Mucosa of rectum (tissue), 2 donors: ENCODE results near the gene KRT84.

ENCODE experiments used
- H3K27ac ChIP-seq, 2 donors: one replicate each; pipeline ENCODE4 v1.7.0; 2013; ENCODE audit warnings: inconsistent platforms in 2 of 2, low read depth in 2 of 2, low read length in 2 of 2
- H3K27me3 ChIP-seq, 2 donors: one replicate each; pipeline ENCODE4 v1.7.0; 2013; ENCODE audit warnings: low read length in 2 of 2; ENCODE audit not compliant: control insufficient read depth in 2 of 2, insufficient read depth in 2 of 2
- H3K36me3 ChIP-seq, 2 donors: one replicate each; pipeline ENCODE4 v1.7.0; 2013; ENCODE audit warnings: low read length in 2 of 2; ENCODE audit not compliant: control insufficient read depth in 2 of 2, insufficient read depth in 2 of 2
- H3K4me1 ChIP-seq, 2 donors: one replicate each; pipeline ENCODE4 v1.7.0; 2013; ENCODE audit warnings: low read length in 2 of 2, mild to moderate bottlenecking in 1 of 2; ENCODE audit not compliant: control insufficient read depth in 2 of 2, insufficient read depth in 2 of 2
- H3K4me3 ChIP-seq, 2 donors: one replicate each; pipeline ENCODE4 v1.7.0; 2013; ENCODE audit warnings: low read length in 2 of 2
- H3K9ac ChIP-seq, 2 donors: one replicate each; pipeline ENCODE4 v1.7.0; 2013; ENCODE audit warnings: low read length in 2 of 2, low read depth in 1 of 2, mild to moderate bottlenecking in 1 of 2
- H3K9me3 ChIP-seq, 2 donors: one replicate each; pipeline ENCODE4 v1.7.0; 2013; ENCODE audit warnings: low read length in 2 of 2; ENCODE audit not compliant: control insufficient read depth in 2 of 2
- donor health status: healthy.
- donor health status: Normal muscosa, but diverticular disease.

The KRT84 gene

DNA sequence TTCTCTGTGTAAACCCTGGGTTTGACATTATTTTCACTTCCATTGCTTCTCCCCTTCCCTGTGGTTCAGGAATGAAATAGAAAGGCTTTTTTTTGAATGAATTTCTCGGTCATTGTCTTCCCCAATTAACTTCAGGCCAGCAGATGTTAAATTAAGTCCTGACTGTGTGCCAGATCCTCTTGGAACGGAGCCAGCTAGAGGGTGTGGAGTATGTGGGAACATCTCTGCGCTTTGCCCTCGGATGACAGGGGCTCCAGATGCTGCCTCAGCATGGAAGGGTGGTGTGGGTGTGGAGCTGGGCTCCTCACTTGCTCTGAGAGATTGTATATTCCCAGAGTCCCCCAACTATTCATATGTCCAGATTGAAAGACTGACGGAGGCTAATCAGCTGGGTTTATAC, 31.3 kb downstream of the KRT84 start:
- Histone ChIP-seq H3K9me3 (no peaks in the 10 kb centered on the region), H3K4me3 (no peak overlapping the region), H3K36me3 (no peaks in the 10 kb centered on the region), H3K9ac (no peak overlapping the region), H3K27ac (no peak overlapping the region), H3K27me3 (peaks cover 0 to 7% of the 10 kb centered on the region in 2 donors), H3K4me1 (no peaks in the 10 kb centered on the region)

DNA sequence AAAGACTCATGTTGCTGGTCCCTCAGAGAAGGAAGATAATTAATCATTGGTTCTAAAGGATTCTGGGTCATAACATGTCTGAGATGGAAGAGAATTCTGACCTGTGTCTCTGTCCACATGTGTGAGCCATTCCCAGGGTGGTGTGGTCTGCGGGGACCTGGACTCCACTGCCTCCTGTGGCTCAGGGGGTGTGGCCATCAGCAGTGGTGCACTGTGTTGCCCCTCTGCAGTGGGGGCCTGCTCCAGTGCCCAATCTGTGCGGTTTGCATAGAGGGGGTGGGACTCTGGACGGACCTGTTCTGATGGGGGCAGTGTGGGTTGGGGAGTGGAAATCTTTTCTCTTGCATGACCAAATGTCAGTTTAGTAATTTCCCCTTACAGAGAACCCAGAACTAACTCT, 31.7 kb downstream of the KRT84 start:
- Histone ChIP-seq H3K36me3 (no peaks in the 10 kb centered on the region), H3K9ac (no peak overlapping the region), H3K27me3 (peaks cover 0 to 7% of the 10 kb centered on the region in 2 donors), H3K27ac (no peak overlapping the region), H3K4me1 (no peaks in the 10 kb centered on the region), H3K4me3 (no peak overlapping the region), H3K9me3 (no peaks in the 10 kb centered on the region)

DNA sequence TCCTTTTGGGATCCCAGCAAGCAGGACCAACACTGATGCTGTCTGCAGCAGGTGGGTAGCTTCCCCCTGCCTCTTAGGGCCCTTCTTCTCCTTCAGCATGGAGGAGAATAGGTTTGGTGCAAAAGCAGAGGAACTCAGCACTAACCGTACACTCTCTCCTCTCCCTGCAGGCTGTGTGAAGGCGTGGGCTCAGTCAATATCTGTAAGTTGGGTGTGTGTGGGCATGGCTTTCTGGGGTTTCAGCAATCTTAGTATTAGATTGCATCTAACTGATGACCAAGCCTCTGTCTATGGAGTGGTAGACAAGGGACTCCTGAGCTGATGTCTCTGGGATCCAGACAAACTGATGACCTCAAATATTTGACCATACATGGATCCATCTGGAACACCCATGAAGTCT, 32.5 kb downstream of the KRT84 start:
- no peaks in the 10 kb centered on the region for H3K36me3 ChIP-seq

DNA sequence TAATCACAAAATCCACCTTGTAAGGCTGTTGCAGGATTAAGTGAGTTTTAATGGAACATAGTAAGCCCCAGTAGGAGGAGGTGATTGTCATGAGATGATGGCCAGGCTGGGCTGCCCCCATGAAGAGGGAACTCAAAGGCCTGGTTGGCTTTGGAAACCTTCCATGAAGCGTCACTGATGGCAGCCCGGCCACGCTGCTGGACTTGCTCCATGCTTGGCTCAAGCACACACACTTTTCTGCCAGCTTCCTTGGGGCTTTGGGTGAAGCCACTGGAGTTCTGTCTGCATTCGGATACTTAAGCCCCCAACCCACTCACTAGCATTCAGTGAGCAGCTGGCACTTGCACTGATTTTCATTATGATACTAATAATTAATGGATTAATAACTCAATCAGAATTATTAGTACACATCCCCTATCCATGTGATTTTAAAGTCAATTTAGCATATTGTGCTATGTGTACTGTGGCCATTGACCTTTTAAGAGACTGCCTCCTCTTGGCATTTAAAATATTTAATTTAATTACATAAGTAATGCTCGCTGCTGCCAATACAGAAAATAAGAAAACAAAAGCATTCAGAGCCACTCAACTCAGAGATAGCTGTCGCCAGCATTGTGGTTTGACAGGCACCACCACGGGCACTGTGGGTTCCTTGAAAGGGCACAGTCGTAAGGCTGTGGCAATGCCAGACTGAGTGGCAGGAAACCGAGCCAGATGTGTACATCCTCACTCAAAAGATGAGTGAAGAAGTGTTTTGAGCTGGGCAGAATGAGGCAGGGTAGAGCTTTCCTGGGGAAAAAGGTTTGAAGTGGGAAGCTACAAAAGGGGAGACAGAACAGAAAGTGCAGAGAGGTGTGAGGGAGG, 34.0 kb downstream of the KRT84 start:
- H3K27me3 ChIP-seq = peaks cover 0 to 9% of the 10 kb centered on the region in 2 donors
- no peaks in the 10 kb centered on the region for H3K36me3 ChIP-seq
- no peak overlapping the region for H3K9ac ChIP-seq
- no peak overlapping the region for H3K27ac ChIP-seq
- H3K9me3 ChIP-seq = no peaks in the 10 kb centered on the region
- no peak overlapping the region for H3K4me3 ChIP-seq
- H3K4me1 ChIP-seq = no peaks in the 10 kb centered on the region

More for the DNA sequence above, 32.5 kb downstream of the KRT84 start:
- no peaks in the 10 kb centered on the region for H3K4me1 ChIP-seq
- peaks cover 0 to 9% of the 10 kb centered on the region in 2 donors for H3K27me3 ChIP-seq
- H3K9ac ChIP-seq = no peak overlapping the region
- no peak overlapping the region for H3K27ac ChIP-seq
- H3K4me3 ChIP-seq = no peak overlapping the region
- no peaks in the 10 kb centered on the region for H3K9me3 ChIP-seq

DNA sequence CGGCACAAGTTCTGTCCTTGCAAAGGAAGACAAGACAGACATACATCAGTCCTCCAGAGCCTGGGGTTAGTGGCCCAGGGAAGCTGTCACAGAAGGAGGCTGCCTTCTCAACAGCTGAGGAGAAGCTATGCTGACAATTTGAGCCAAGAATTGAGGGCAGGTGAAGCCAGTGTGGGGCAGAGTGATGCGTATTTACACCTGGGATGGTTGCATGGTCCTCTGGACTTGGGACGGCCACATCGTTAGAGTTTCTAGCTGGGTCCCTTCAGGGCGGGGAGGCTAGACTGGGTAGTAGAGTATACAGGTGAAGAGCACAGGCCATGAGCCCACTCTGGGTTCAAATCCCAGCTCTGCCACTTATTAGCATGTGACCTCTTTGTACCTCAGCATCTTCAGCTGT, 34.7 kb downstream of the KRT84 start:
- Histone ChIP-seq H3K4me1 (no peaks in the 10 kb centered on the region), H3K9me3 (no peaks in the 10 kb centered on the region), H3K27ac (no peak overlapping the region), H3K36me3 (no peaks in the 10 kb centered on the region), H3K4me3 (no peak overlapping the region), H3K9ac (no peak overlapping the region), H3K27me3 (peaks cover 0 to 9% of the 10 kb centered on the region in 2 donors)

DNA sequence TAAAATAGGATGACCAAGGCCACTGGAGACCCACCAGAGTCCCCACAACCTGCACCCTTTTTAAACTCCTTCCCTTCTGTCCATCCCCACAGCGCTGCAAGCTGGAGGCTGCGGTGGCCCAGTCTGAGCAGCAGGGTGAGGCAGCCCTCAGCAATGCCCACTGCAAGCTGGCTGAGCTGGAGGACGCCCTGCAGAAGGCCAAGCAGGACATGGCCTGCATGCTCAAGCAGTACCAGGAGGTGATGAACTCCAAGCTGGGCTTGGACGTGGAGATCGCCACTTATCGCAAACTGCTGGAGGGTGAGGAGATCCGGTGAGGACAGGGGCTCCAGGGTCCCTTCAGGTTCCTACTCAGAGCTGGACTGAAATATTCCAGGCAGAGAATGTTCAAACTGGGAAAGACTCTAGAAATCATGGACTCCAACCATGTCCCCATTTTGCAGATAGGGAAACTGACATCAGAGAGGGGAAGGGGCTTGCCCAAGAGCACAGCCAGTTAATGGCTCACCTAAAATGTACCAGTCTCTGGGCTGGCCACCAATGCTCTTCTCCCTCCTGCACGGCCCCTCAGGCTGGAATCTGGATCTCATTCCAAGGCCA, 35.3 kb downstream of the KRT84 start:
- Histone ChIP-seq H3K27ac (no peak overlapping the region), H3K4me3 (no peak overlapping the region), H3K36me3 (no peaks in the 10 kb centered on the region), H3K4me1 (no peaks in the 10 kb centered on the region), H3K27me3 (peaks cover 0 to 9% of the 10 kb centered on the region in 2 donors), H3K9me3 (no peaks in the 10 kb centered on the region), H3K9ac (no peak overlapping the region)

DNA sequence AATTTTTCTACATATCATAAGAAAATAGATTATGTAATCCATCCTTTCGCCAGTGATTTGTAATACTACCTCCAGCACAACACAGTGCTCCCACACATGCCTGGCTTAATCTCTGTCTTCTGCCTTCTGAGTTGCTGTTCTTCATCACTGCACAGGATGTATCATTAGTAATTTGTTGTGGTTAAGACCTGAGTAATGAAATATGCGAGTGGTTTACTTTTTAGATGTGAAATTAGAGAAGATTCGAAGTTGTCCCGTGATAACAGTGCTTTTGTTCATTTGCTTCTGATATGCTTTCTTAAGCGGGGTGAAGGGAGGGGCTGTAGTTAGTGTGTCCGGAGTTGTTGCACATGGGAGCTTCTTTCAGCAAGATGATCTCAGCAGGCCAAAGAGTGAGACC, 36.3 kb downstream of the KRT84 start:
- no peak overlapping the region for H3K27ac ChIP-seq
- no peaks in the 10 kb centered on the region for H3K4me1 ChIP-seq
- H3K4me3 ChIP-seq = no peak overlapping the region

DNA sequence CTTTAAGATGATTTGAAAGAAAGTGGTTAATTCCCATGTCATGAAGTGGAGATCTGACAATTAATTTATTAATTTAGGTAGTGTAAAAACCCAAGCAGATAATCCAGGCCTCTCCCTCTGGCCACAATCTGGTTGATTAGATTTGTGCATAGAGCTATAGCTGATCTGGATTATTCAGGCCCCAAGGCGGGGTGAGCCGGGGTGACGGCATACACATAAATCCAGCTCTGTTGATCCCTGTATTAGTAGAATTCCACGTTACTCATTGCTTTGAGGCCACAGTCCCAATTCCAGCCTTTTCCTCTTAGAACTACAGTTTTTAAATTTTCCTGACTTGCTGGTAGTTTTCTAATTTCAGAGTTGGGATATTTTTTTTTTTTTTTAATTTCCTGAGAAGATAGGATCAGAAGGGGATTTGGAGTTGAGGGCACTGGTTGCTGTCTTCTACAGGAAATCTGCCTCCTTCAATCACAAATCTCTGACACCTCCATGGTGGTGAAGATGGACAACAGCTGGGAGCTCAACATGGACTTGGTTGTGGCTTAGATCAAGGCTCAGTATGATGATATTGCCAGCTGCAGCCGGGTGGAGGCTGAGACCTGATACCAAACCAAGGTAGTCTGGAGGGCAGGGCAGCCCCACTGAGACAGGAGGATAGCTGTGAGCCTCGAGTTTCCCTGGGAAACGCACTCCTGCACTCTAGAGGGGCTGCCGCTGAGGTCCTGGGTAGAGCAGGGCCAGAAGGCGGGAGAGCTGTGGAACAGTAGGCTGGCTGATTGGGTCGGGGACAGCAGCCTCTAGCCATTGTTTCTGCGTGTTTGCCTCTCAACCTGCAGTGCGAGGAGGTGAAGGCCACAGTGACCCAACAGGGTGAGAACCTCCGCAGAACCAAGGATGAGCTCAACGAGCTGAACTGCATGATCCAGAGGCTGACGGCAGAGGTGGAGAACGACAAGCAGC, 37.6 kb downstream of the KRT84 start:
- H3K9ac ChIP-seq = no peak overlapping the region
- no peaks in the 10 kb centered on the region for H3K9me3 ChIP-seq
- H3K36me3 ChIP-seq = no peaks in the 10 kb centered on the region
- H3K27me3 ChIP-seq = peaks cover 0 to 2% of the 10 kb centered on the region in 2 donors
- no peak overlapping the region for H3K27ac ChIP-seq
- H3K4me1 ChIP-seq = no peaks in the 10 kb centered on the region
- H3K4me3 ChIP-seq = no peak overlapping the region

More for the DNA sequence above, 36.3 kb downstream of the KRT84 start:
- Histone ChIP-seq H3K9ac (no peak overlapping the region), H3K27me3 (peaks cover 0 to 7% of the 10 kb centered on the region in 2 donors), H3K9me3 (no peaks in the 10 kb centered on the region), H3K36me3 (no peaks in the 10 kb centered on the region)

DNA sequence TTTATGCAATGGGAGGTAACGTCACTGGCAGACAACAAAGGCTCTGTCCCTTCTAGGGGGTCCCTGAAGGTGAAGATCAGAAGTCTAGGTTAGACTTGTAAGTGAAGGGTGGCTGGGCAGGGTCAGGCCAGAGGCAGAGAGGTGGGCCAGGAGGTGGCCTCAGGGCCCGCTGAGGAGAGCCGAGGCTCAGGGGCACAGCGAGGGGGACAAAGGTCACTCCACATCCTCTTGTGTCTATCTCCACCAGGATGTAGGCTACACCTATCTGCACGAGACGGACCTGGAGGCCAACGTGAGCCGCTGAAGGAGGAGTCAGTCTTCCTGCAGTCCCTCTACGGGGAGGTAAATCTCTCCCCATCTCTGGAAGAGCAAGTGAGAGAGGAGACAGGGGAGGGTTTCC, 38.4 kb downstream of the KRT84 start:
- Histone ChIP-seq H3K36me3 (no peaks in the 10 kb centered on the region), H3K4me1 (no peaks in the 10 kb centered on the region), H3K9ac (no peak overlapping the region), H3K27ac (no peak overlapping the region), H3K4me3 (no peak overlapping the region), H3K9me3 (no peaks in the 10 kb centered on the region), H3K27me3 (peaks cover 0 to 2% of the 10 kb centered on the region in 2 donors)
